Raji (cell line): ENCODE measurements around the gene TBXAS1.

Experiments used
- POLR2A ChIP-seq: IDR thresholded peaks from 2 replicates; pipeline ENCODE4 v1.6.1; 2011; ENCODE audit warnings: low read depth, low read length, control low read depth; ENCODE audit not compliant: insufficient read depth

Gene TBXAS1

GRCh38 chr7:140028311-140028710 lies 199.2 kb downstream of the TBXAS1 start:
- no peak for TF ChIP-seq POLR2A

DNA sequence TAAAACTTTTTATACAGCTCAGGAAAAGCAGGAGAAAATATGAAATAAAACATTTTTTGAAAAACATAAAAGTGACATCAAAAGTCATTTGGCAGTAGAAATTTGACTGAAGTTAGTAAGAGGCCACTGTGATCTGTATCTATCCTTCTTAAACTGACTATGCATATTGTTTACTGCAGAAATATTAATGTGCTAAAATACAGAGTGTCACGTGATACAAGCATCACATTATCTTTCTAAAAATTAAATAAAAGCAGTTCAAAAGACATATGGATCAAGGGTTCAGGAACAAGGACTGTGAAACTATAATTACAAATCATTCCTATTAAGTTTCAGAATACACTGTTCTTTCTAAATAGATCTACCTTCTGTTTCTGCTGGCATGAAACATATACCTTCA lies 200.0 kb downstream of the TBXAS1 start:
- TF ChIP-seq POLR2A, result no peak

DNA sequence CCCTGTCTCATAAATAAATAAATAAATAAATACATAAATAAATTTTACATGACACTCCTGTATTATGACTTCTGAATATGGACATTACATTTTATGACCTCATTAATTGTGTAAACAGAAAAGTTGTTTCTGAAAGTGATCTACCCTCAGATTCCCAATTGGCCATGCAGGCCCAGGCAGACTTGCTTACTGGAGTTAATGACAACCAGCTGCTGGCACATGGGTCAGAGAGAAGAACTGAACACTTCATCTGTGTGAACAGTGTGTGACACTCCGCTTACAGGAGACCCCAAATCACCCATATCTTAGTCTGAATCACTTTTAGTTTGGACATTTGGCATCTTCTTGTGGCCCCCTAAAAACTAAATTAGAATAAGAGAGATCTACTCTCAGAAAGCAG lies 202.3 kb downstream of the TBXAS1 start:
- TF ChIP-seq POLR2A, result no peak

DNA sequence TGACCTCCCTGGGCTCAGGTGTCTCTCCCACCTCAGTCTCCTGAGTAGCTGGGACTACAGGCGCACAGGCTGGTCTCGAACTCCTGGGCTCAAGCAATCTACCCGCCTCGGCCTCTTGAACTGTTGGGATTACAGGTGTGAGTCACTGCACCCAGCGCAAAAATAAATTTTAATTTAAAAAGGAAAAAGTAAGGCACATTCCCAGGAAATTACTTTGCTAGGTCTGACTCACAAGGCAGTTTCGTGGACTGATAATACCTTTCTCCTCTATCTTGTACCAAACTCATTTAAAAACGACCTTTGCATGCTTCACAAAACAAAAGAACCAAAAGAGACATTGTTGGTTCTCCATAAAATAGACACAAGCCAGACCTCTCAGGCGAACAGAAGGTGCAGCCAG lies 204.0 kb downstream of the TBXAS1 start:
- TF ChIP-seq POLR2A, result no peak

DNA sequence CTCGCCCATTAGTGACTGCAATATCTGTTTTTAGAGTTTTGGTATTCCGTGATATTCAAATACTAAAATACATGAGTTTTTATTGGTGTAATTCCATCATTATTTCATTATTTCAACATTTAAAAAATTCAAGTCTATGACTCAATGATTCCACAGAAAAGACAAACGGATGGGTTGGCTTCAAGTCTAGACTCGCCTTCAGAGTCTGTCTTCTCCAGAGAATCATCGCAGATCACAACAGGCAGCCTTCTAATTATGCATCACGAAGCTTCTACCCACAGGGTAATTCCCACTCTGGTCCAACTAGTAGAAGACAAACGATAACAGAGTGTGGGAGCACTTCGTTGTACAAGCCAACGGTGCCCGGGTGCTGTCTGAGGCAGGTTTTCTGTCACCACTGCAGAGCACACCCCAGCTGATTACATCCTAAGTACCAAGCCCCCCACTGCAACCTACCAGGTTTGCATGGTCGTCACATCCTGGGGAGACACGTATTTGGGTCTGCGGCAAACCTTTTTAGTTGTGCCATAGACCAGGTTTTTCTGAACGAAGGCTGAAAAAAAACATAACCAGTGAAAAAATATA lies 204.8 kb downstream of the TBXAS1 start:
- no peak for TF ChIP-seq POLR2A

GRCh38 chr7:140034421-140034820 lies 205.4 kb downstream of the TBXAS1 start:
- TF ChIP-seq POLR2A, result no peak

- TF ChIP-seq POLR2A, result no peak
Observed at GRCh38 chr7:140035400-140036223, 206.5 kb downstream of the TBXAS1 start.

- no peak for TF ChIP-seq POLR2A
Observed at GRCh38 chr7:140036224-140036962, 207.3 kb downstream of the TBXAS1 start.

DNA sequence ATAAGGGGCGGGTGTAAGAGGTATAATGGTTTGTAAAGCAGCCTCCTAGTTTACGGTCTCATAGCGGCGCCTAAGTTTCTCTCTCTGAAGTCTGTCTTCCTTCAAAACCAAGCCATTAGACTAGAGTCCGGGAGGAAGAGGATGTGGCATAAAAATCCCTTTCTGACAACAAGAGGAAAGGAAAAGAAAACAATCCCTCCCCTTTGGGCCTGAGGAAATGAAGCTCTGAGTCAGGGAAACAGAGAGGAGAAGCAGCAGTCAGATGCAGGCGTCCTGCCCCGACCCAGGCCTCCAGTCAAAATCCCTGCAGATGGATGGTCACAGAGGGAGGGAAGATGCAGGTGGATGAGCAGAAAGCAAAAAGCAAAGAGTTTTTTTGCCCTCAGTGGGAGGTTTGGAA lies 210.0 kb downstream of the TBXAS1 start:
- no peak for TF ChIP-seq POLR2A

- TF ChIP-seq POLR2A, result no peak
Observed at GRCh38 chr7:140039896-140040295, 210.8 kb downstream of the TBXAS1 start.

DNA sequence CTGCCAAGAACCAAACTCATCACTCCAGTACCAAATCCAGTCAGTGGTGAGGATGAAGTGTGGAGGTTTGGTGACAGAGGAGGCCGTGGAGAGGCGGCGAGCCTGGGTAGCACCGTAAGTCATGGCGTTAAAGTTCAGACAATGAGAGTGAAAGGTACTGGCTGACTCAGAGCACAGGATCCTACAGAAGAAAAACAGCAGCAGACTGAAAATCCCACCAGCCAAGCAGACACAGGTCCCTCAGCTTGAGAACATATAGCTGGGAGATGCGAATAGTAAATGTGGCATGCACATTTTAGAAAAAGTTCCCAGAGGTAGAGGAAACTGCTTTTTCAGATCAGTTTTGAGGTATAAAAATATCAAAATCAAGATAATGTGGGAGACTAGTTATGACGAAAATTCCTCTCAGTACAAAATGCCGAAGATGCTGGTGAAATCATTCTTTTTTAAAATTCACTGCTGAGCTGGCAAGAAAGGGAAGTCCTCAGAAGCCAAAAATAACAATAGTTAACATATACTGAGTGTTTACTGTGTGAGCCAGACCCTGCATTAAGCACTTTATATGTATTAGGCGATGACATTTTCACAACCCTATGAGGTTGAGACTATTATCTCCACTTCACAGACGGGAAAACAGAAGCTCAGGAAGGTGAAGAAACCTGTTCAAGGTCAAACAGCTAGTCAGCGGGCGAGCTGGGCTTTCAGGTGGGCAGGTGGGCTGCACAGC lies 212.8 kb downstream of the TBXAS1 start:
- TF ChIP-seq POLR2A, result no peak

- no peak for TF ChIP-seq POLR2A
Observed at GRCh38 chr7:140042386-140042670, 213.3 kb downstream of the TBXAS1 start.

DNA sequence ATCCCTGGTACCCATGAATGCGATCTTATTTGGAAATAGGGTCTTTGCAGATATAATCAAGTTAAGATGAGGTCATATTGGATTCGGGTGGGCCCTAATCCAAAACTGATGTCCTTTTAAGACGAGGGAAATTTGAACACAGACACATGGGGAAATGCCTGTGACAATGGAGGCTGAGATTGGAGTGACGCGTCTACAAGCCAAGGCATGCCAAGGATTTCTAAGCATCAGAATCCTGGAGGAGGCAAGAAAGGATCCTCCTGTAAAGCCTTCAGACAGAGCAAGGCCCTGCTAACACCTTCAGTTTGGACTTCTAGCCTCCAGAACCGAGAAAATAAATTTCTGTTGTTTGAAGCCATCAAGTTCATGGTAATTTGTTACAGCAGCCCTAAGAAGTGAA lies 215.2 kb downstream of the TBXAS1 start:
- no peak for TF ChIP-seq POLR2A

- TF ChIP-seq POLR2A, result no peak
Observed at GRCh38 chr7:140045697-140046096, 216.6 kb downstream of the TBXAS1 start.

- no peak for TF ChIP-seq POLR2A
Observed at GRCh38 chr7:140047197-140047596, 218.1 kb downstream of the TBXAS1 start.
